Skeletal muscle tissue (tissue), 4 donors: ENCODE measurements around the gene NHEJ1. TPM values are rescaled to one million over a fixed set of nuclear protein-coding genes. Genes with fewer than 3 reads are reported as not detected.

Source experiments
- H3K27ac ChIP-seq: one replicate; pipeline ENCODE4 v1.7.0; 2013; ENCODE audit warnings: mild to moderate bottlenecking, low read depth, low read length, inconsistent platforms
- H3K27me3 ChIP-seq, 3 donors: one replicate each; pipeline ENCODE4 v1.7.0; 2013; ENCODE audit warnings: low read length in 3 of 3; ENCODE audit not compliant: control insufficient read depth in 3 of 3, insufficient read depth in 3 of 3
- H3K36me3 ChIP-seq, 3 donors: one replicate each; pipeline ENCODE4 v1.7.0; 2013; ENCODE audit warnings: low read length in 3 of 3; ENCODE audit not compliant: control insufficient read depth in 3 of 3, insufficient read depth in 3 of 3
- H3K4me1 ChIP-seq, 3 donors: one replicate each; pipeline ENCODE4 v1.7.0; 2013; ENCODE audit warnings: low read length in 3 of 3, mild to moderate bottlenecking in 3 of 3; ENCODE audit not compliant: control insufficient read depth in 3 of 3, insufficient read depth in 3 of 3
- H3K4me3 ChIP-seq, 3 donors: one replicate each; pipeline ENCODE4 v1.7.0; 2013; ENCODE audit warnings: low read length in 3 of 3
- H3K9ac ChIP-seq, 3 donors: one replicate each; pipeline ENCODE4 v1.7.0; 2013; ENCODE audit warnings: low read length in 3 of 3, mild to moderate bottlenecking in 3 of 3, moderate library complexity in 2 of 3, low read depth in 1 of 3
- H3K9me3 ChIP-seq, 3 donors: one replicate each; pipeline ENCODE4 v1.7.0; 2013; ENCODE audit warnings: low read length in 3 of 3; ENCODE audit not compliant: control insufficient read depth in 3 of 3
- total RNA-seq: library from RNA; depleted of rRNA; stranded (reverse); fragments of >200 nt; gene quantifications from one replicate; pipeline ENCODE4 v1.2.3, GENCODE V29; 2014
- donor health status: Osteomylitis.

NHEJ1 gene
- total RNA-seq, 1 donor from 2014 or later = 15.1 TPM

GRCh38 chr2:219081096-219081495 lies 79.5 kb downstream of the NHEJ1 start:
- Histone ChIP-seq H3K27me3 (no peaks in the 10 kb centered on the region), H3K36me3 (peaks cover 10% of the 10 kb centered on the region in 3 donors), H3K4me3 (no peak overlapping the region), H3K9me3 (no peaks in the 10 kb centered on the region), H3K9ac (no peak overlapping the region), H3K27ac (no peak overlapping the region), H3K4me1 (peaks cover 0 to 4% (median 2%) of the 10 kb centered on the region in 3 donors)

DNA sequence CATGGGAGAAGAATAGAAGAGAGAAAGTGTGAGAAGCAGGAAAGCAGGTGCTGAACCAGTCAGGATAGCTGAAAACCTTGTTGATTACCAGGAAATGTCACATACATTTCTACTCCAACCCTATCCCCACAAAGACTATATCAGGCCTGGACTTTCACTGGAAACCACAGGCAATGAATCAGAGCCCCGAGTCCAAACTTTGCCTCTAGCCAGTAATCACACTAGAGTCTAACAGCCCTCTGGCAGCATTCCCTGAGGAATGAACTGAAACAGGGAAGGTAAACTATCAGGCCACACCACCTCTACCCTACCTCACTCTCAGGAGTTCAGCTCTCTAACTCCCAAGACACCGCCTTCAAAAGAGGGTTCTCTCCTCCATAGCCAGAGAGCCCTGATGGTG lies 81.2 kb downstream of the NHEJ1 start:
- no peak overlapping the region for H3K9ac ChIP-seq
- no peak overlapping the region for H3K27ac ChIP-seq
- no peaks in the 10 kb centered on the region for H3K9me3 ChIP-seq
- peaks cover 14 to 15% (median 15%) of the 10 kb centered on the region in 3 donors for H3K36me3 ChIP-seq
- H3K27me3 ChIP-seq = no peaks in the 10 kb centered on the region
- peaks cover 0 to 4% (median 2%) of the 10 kb centered on the region in 3 donors for H3K4me1 ChIP-seq
- no peak overlapping the region for H3K4me3 ChIP-seq

DNA sequence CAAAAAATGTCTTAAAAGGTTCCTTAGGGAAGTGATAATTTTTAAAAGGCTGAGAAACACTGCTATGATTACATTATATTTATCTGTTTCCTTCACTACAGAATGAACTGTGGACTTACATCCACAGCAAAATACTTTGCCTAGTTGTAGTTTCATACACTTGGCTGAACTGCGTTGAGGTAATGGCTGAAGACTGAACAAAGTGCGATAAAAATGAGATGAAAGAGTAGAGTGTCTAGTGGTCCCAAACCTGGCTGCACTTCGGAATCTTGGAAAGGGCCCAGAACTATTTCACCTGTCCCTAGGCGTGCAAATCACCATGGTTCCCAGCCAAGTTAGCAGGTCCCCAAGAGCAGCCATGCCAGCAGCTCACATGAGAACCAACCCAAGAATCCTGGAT lies 81.7 kb downstream of the NHEJ1 start:
- Histone ChIP-seq H3K9ac (no peak overlapping the region), H3K4me1 (peaks cover 0 to 4% (median 2%) of the 10 kb centered on the region in 3 donors), H3K9me3 (no peaks in the 10 kb centered on the region), H3K27ac (no peak overlapping the region), H3K27me3 (no peaks in the 10 kb centered on the region), H3K36me3 (peaks cover 14 to 17% (median 15%) of the 10 kb centered on the region in 3 donors), H3K4me3 (no peak overlapping the region)

- Histone ChIP-seq H3K4me1 (peaks cover 0 to 4% (median 2%) of the 10 kb centered on the region in 3 donors), H3K27me3 (no peaks in the 10 kb centered on the region), H3K27ac (no peak overlapping the region)
Measured at GRCh38 chr2:219078126-219078525, 82.5 kb downstream of the NHEJ1 start.

GRCh38 chr2:219076253-219076652 lies 84.4 kb downstream of the NHEJ1 start:
- Histone ChIP-seq H3K27ac (no peak overlapping the region), H3K36me3 (peaks cover 15 to 22% (median 18%) of the 10 kb centered on the region in 3 donors)

More at GRCh38 chr2:219078126-219078525, 82.5 kb downstream of the NHEJ1 start:
- Histone ChIP-seq H3K36me3 (peaks cover 14 to 19% (median 15%) of the 10 kb centered on the region in 3 donors), H3K4me3 (no peak overlapping the region), H3K9ac (no peak overlapping the region), H3K9me3 (no peaks in the 10 kb centered on the region)

GRCh38 chr2:219073413-219074129 lies 87.0 kb downstream of the NHEJ1 start:
- no peaks in the 10 kb centered on the region for H3K9me3 ChIP-seq
- H3K9ac ChIP-seq = no peak overlapping the region
- no peak overlapping the region for H3K4me3 ChIP-seq
- H3K27me3 ChIP-seq = no peaks in the 10 kb centered on the region
- no peaks in the 10 kb centered on the region for H3K4me1 ChIP-seq
- no peak overlapping the region for H3K27ac ChIP-seq
- peaks cover 18 to 22% (median 19%) of the 10 kb centered on the region in 3 donors for H3K36me3 ChIP-seq

More at GRCh38 chr2:219076253-219076652, 84.4 kb downstream of the NHEJ1 start:
- no peaks in the 10 kb centered on the region for H3K27me3 ChIP-seq
- H3K4me3 ChIP-seq = no peak overlapping the region
- no peaks in the 10 kb centered on the region for H3K4me1 ChIP-seq
- H3K9ac ChIP-seq = no peak overlapping the region
- H3K9me3 ChIP-seq = no peaks in the 10 kb centered on the region

GRCh38 chr2:219072741-219073250 lies 87.8 kb downstream of the NHEJ1 start:
- no peaks in the 10 kb centered on the region for H3K4me1 ChIP-seq
- no peaks in the 10 kb centered on the region for H3K27me3 ChIP-seq

GRCh38 chr2:219071131-219071816 lies 89.3 kb downstream of the NHEJ1 start:
- Histone ChIP-seq H3K9me3 (no peaks in the 10 kb centered on the region), H3K27ac (no peak overlapping the region), H3K4me3 (no peak overlapping the region), H3K27me3 (no peaks in the 10 kb centered on the region), H3K36me3 (peaks cover 8 to 13% (median 11%) of the 10 kb centered on the region in 3 donors), H3K4me1 (no peaks in the 10 kb centered on the region), H3K9ac (no peak overlapping the region)

More at GRCh38 chr2:219072741-219073250, 87.8 kb downstream of the NHEJ1 start:
- Histone ChIP-seq H3K36me3 (peaks cover 18 to 20% (median 19%) of the 10 kb centered on the region in 3 donors), H3K27ac (no peak overlapping the region), H3K4me3 (no peak overlapping the region), H3K9me3 (no peaks in the 10 kb centered on the region), H3K9ac (no peak overlapping the region)

GRCh38 chr2:219065484-219065883 lies 95.1 kb downstream of the NHEJ1 start:
- Histone ChIP-seq H3K27ac (no peak overlapping the region), H3K9ac (no peak overlapping the region), H3K4me1 (peaks cover 0 to 4% (median 2%) of the 10 kb centered on the region in 3 donors), H3K27me3 (peaks cover 20 to 31% (median 29%) of the 10 kb centered on the region in 3 donors), H3K4me3 (no peak overlapping the region), H3K9me3 (no peaks in the 10 kb centered on the region), H3K36me3 (peaks cover 0 to 4% (median 0%) of the 10 kb centered on the region in 3 donors)

DNA sequence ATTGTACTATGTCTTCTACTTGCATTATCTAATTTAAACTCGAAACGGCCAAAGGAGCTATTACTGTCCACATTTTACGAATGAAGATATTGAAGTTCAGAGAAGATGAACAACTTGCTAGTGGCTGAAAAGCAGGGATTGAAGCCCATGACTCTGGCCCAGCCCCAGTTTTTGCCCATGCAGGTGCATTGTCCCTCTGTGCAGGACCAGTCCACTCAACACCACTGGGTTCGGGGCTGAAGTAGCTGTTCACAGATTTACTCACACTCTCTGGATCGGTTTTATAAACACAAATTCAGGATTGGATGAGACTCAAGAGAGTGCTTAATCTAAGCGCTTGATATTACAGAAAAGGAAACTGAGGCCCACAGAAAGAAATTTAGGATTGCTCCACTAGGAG lies 98.5 kb downstream of the NHEJ1 start:
- Histone ChIP-seq H3K27me3 (peaks cover 54 to 62% (median 62%) of the 10 kb centered on the region in 3 donors), H3K27ac (no peak overlapping the region), H3K9me3 (no peaks in the 10 kb centered on the region), H3K36me3 (no peaks in the 10 kb centered on the region), H3K4me1 (peaks cover 25 to 31% (median 29%) of the 10 kb centered on the region in 3 donors), H3K4me3 (no peak overlapping the region), H3K9ac (no peak overlapping the region)
